Kasumi-1 (cell line): ENCODE data around the gene KIAA1958.
A peak's percentile ranks its signal among the peaks of the same experiment; 100 is the strongest.

ENCODE experiments used
- DNase-seq, 2 experiments: peaks; one replicate each; lab custom pipeline; 2025; lab: John Stamatoyannopoulos, UW

The KIAA1958 gene

GRCh38 chr9:112486221-112487007, at the start of gene KIAA1958:
KIAA1958 (plus strand) TSS chr9:112486827; CDS start chr9:112574081, 87,254 bp downstream.
- peak; percentile 70 to 79 for DNase-seq

- DNase-seq, result no peak
Measured at GRCh38 chr9:112437406-112437805, 49.2 kb upstream of the KIAA1958 start.

- DNase-seq, result no peak
Measured at GRCh38 chr9:112439171-112439570, 47.5 kb upstream of the KIAA1958 start.

- no peak for DNase-seq
Measured at GRCh38 chr9:112439825-112440224, 46.8 kb upstream of the KIAA1958 start.

- DNase-seq, result peak; percentile 53 to 69
Measured at GRCh38 chr9:112443200-112443599, 43.4 kb upstream of the KIAA1958 start.

GRCh38 chr9:112443636-112444035, 43.0 kb upstream of the KIAA1958 start:
- no peak for DNase-seq

GRCh38 chr9:112445196-112445595, 41.4 kb upstream of the KIAA1958 start:
- DNase-seq, result no peak

- DNase-seq, result peak in 1 of 2 experiments; percentile 6
Measured at GRCh38 chr9:112446080-112446479, 40.5 kb upstream of the KIAA1958 start.

GRCh38 chr9:112446526-112446925, 40.1 kb upstream of the KIAA1958 start:
- no peak for DNase-seq

GRCh38 chr9:112447283-112447761, 39.3 kb upstream of the KIAA1958 start:
- no peak for DNase-seq

- no peak for DNase-seq
Measured at GRCh38 chr9:112462855-112463254, 23.8 kb upstream of the KIAA1958 start.

- DNase-seq, result no peak
Measured at GRCh38 chr9:112465352-112465751, 21.3 kb upstream of the KIAA1958 start.

- no peak for DNase-seq
Measured at GRCh38 chr9:112472996-112473395, 13.6 kb upstream of the KIAA1958 start.

- DNase-seq, result no peak
Measured at GRCh38 chr9:112473986-112474385, 12.6 kb upstream of the KIAA1958 start.

- no peak for DNase-seq
Measured at GRCh38 chr9:112475318-112475717, 11.3 kb upstream of the KIAA1958 start.

GRCh38 chr9:112477330-112477729, 9.3 kb upstream of the KIAA1958 start:
- no peak for DNase-seq

GRCh38 chr9:112479221-112479620, 7.4 kb upstream of the KIAA1958 start:
- no peak for DNase-seq

- DNase-seq, result no peak
Measured at GRCh38 chr9:112484607-112485006, 2.0 kb upstream of the KIAA1958 start.

- DNase-seq, result no peak
Measured at GRCh38 chr9:112485574-112485973, 1.1 kb upstream of the KIAA1958 start.

- DNase-seq, result peak; percentile 51 to 57
Measured at GRCh38 chr9:112487008-112487798, 576 bp downstream of the KIAA1958 start.

GRCh38 chr9:112487799-112488340, 1.2 kb downstream of the KIAA1958 start:
- no peak for DNase-seq

GRCh38 chr9:112489039-112489546, 2.5 kb downstream of the KIAA1958 start:
- DNase-seq, result no peak
